DOHH2 (cell line): ENCODE measurements around the gene GPHN.

ENCODE experiments used
- CTCF ChIP-seq: fragments of 200-600 bp; sonication (generic); IDR thresholded peaks from one replicate; pipeline ENCODE4 v1.5.1; 2014; ENCODE audit warnings: antibody characterized with exemption, mild to moderate bottlenecking, low read depth, low read length; ENCODE audit not compliant: poor library complexity, severe bottlenecking
- EZH2phosphoT487 ChIP-seq: fragments of 200-600 bp; sonication (generic); IDR thresholded peaks from 2 replicates; pipeline ENCODE4 v1.6.1; 2017; ENCODE audit warnings: borderline replicate concordance, mild to moderate bottlenecking, antibody characterized with exemption, low read length, moderate library complexity, mixed read lengths

- no peak for TF ChIP-seq CTCF
- TF ChIP-seq EZH2phosphoT487 = no peak
Measured at GRCh38 chr14:66541627-66542026, 33.7 kb downstream of the GPHN start.
